ENCODE measurements around the gene PUSL1.

The PUSL1 gene

GRCh38 chr1:1338278-1338677 is 29.9 kb downstream of the PUSL1 start:
- TF ChIP-seq FOXP2 (optimal IDR thresholded peaks at IDR 0.05; ENCODE audit: borderline replicate concordance, extremely low read depth, extremely low read length, insufficient read depth) (no peak), SIN3A (IDR thresholded peaks at IDR 0.05; ENCODE audit: borderline replicate concordance, insufficient read depth, low read length) (no peak), TAF1 (IDR thresholded peaks at IDR 0.05; ENCODE audit: borderline replicate concordance, insufficient read depth, low read length) (no peak), POLR2AphosphoS5 (IDR thresholded peaks at IDR 0.05; ENCODE audit: low read depth, low read length) (no peak)
- TF ChIP-seq, protein P1, sequence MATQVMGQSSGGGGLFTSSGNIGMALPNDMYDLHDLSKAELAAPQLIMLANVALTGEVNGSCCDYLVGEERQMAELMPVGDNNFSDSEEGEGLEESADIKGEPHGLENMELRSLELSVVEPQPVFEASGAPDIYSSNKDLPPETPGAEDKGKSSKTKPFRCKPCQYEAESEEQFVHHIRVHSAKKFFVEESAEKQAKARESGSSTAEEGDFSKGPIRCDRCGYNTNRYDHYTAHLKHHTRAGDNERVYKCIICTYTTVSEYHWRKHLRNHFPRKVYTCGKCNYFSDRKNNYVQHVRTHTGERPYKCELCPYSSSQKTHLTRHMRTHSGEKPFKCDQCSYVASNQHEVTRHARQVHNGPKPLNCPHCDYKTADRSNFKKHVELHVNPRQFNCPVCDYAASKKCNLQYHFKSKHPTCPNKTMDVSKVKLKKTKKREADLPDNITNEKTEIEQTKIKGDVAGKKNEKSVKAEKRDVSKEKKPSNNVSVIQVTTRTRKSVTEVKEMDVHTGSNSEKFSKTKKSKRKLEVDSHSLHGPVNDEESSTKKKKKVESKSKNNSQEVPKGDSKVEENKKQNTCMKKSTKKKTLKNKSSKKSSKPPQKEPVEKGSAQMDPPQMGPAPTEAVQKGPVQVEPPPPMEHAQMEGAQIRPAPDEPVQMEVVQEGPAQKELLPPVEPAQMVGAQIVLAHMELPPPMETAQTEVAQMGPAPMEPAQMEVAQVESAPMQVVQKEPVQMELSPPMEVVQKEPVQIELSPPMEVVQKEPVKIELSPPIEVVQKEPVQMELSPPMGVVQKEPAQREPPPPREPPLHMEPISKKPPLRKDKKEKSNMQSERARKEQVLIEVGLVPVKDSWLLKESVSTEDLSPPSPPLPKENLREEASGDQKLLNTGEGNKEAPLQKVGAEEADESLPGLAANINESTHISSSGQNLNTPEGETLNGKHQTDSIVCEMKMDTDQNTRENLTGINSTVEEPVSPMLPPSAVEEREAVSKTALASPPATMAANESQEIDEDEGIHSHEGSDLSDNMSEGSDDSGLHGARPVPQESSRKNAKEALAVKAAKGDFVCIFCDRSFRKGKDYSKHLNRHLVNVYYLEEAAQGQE (IDR thresholded peaks at IDR 0.05; ENCODE audit: insufficient read depth in 1 of 2, low read depth in 2 of 2, low read length in 2 of 2): no peak

DNA sequence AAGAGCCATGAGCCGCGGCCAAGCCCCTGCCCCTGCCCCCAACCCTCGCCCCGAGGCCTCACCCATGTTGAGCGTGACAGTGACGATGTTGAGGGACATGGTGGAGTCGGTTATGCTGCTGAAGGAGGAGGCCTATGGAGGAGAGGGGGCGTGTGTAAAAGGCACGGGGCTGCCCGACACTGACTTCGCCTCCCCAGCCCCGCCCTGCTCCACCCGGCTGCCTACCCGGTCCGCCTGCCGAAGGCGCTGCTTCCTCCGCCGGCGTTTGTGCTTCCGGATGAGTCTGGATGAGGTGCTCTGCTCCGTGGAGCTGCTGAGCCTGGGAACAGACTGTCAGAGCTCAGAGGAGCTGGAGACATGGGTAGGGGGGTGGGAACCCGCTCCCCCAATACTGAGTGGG is 31.8 kb downstream of the PUSL1 start:
- TF ChIP-seq, protein P1 (IDR thresholded peaks at IDR 0.05; ENCODE audit: insufficient read depth in 1 of 2, low read depth in 2 of 2, low read length in 2 of 2): no peak
- TF ChIP-seq TAF1 (IDR thresholded peaks at IDR 0.05; ENCODE audit: borderline replicate concordance, insufficient read depth, low read length) (no peak), POLR2AphosphoS5 (IDR thresholded peaks at IDR 0.05; ENCODE audit: low read depth, low read length) (no peak), SIN3A (IDR thresholded peaks at IDR 0.05; ENCODE audit: borderline replicate concordance, insufficient read depth, low read length) (no peak), FOXP2 (optimal IDR thresholded peaks at IDR 0.05; ENCODE audit: borderline replicate concordance, extremely low read depth, extremely low read length, insufficient read depth) (no peak)

GRCh38 chr1:1340791-1341548 is 32.6 kb downstream of the PUSL1 start:
- TF ChIP-seq SIN3A (IDR thresholded peaks at IDR 0.05; ENCODE audit: borderline replicate concordance, insufficient read depth, low read length) (no peak), FOXP2 (optimal IDR thresholded peaks at IDR 0.05; ENCODE audit: borderline replicate concordance, extremely low read depth, extremely low read length, insufficient read depth) (no peak), POLR2AphosphoS5 (IDR thresholded peaks at IDR 0.05; ENCODE audit: low read depth, low read length) (no peak)

DNA sequence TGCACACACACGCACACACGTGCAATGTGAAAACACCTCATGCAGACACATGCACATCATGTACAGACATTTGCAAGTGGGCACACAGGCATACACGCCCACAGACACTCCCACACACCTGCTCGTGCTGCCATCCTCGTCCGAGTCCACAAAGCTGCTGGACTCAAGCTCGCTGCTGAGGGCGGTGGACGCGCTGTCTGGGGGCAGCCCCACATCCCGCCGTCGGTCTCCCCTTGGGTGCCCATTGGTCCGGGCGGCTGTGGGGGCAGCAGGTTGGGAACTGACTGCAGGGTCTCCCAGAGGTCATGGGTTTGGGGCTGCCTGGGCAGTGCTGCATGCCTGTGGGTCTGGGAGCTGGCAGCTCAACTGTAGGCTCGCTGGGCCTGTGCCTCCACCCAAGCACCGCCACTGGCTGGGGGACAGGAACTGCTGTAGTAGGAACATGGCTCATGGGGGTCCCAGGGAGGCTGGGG is 33.2 kb downstream of the PUSL1 start:
- TF ChIP-seq TAF1 (IDR thresholded peaks at IDR 0.05; ENCODE audit: borderline replicate concordance, insufficient read depth, low read length) (no peak), POLR2AphosphoS5 (IDR thresholded peaks at IDR 0.05; ENCODE audit: low read depth, low read length) (no peak), FOXP2 (optimal IDR thresholded peaks at IDR 0.05; ENCODE audit: borderline replicate concordance, extremely low read depth, extremely low read length, insufficient read depth) (no peak), SIN3A (IDR thresholded peaks at IDR 0.05; ENCODE audit: borderline replicate concordance, insufficient read depth, low read length) (no peak)
- TF ChIP-seq, protein P1 (IDR thresholded peaks at IDR 0.05; ENCODE audit: insufficient read depth in 1 of 2, low read depth in 2 of 2, low read length in 2 of 2): no peak

DNA sequence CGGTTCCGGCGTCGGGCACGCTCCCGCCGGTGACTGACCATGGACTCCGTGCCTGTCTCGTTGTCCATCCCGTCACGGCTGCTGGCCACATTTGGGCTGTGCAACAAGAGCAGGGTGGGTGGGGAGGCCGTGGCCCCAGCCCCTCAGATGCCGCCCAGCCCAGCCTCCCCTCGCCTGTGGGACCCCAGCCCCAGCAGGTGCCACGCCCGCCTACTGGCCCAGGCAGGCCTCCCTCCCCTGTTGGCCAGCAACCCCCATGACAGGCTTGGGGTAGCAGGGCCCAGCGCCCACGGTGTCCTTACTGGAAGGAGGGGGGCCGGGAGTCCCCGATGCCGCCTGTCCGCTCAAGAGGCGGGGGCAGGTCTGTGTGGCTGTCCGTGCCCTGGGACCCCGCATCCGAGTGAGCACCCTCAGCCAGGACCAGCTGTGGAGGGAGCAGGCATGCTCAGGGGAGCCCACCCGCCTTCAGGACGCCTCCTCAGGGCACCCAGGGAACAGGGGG is 33.7 kb downstream of the PUSL1 start:
- TF ChIP-seq POLR2AphosphoS5 (IDR thresholded peaks at IDR 0.05; ENCODE audit: low read depth, low read length) (no peak), FOXP2 (optimal IDR thresholded peaks at IDR 0.05; ENCODE audit: borderline replicate concordance, extremely low read depth, extremely low read length, insufficient read depth) (no peak), SIN3A (IDR thresholded peaks at IDR 0.05; ENCODE audit: borderline replicate concordance, insufficient read depth, low read length) (no peak), TAF1 (IDR thresholded peaks at IDR 0.05; ENCODE audit: borderline replicate concordance, insufficient read depth, low read length) (no peak)
- TF ChIP-seq, protein P1 (IDR thresholded peaks at IDR 0.05; ENCODE audit: insufficient read depth in 1 of 2, low read depth in 2 of 2, low read length in 2 of 2): no peak
